ENCODE measurements around the gene TTLL5.
"Not testable (repeated sequence)": the region's sequence is repeated elsewhere in the genome, so short reads cannot be mapped to it uniquely, and the experiment has no call there.

The TTLL5 gene

DNA sequence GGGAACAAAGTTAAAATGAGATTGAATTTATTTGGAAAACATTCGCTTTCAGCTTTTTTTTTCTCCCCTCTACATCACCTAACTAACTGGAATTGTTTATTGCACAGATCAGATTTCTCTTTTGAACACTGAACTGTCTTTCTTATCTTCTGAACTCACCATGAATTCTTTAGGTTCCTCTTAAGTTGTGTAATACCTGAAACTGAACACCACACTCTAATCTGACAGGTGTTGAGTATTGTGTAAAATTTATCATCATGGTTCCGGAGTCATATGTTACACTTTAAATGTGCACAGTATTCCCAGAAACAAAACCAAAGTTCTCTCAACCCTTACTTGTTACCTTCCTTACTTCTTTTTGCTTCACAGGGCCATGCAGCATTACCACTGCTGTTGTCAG is 254.0 kb downstream of the TTLL5 start:
- DNase-seq (ENCODE audit: low read depth), result no peak

DNA sequence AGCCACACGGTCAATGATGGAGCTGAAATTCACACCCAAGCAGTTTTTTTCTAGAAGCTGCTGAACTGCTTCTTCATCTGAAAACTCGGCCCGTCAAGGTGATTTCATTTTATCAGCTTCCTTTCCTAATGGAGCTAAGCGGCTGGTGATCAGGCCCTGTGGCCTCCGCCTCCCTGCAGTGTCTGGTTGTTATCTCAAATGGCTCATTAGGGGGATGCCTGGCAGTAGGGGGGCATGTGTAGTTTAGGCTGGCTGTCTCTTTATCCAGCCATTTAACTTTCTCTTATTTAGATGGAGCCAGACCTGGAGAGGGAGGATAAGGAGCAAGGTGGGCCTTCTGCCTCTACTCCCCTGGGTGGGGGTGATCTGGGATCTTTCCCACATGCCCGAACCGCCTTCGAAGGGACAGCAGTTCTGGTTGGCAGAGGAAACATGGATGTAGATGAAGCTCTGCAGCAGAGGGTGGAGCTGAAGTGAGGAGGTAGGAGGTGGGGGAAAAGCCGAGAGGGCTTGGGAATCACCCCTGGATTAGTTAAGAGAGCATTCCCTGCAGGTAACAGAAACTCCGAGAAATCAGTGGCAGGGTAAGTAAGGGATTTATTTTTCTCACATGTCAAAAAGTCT is 256.4 kb downstream of the TTLL5 start:
- no peak for DNase-seq (ENCODE audit: low read depth)

DNA sequence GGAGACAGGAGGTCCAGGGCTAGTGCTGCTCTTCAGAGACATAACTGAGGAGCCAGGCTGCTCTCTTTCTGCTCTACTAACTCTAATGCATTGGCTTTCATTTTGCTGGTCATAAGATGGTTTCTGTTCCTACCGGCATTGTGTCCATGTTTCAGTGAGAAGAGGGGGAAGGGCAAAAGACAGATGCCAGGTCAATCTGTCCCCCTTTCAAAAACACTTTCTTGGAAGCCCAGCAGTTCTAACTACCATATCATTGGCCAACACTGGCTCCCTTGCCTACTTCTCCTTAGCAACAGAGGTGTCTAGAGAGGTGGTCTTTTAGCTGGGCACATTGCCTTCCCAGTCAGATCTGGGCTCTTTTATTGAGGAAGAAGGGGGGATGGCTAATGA is 256.9 kb downstream of the TTLL5 start:
- DNase-seq (ENCODE audit: low read depth), result no peak

DNA sequence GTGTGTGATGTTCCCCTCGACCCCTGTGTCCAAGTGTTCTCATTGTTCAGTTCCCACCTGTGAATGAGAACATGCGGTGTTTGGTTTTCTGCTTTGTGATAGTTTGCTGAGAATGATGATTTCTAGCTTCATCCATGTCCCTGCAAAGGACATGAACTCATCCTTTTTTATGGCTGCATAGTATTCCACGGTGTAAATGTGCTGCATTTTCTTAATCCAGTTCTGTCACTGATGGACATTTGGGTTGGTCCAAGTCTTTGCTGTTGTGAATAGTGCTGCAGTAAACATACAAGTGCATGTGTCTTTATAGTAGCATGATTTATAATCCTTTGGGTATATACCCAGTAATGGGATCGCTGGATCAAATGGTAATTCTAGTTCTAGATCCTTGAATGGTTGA is 259.4 kb downstream of the TTLL5 start:
- DNase-seq (ENCODE audit: low read depth), result not testable (repeated sequence)

DNA sequence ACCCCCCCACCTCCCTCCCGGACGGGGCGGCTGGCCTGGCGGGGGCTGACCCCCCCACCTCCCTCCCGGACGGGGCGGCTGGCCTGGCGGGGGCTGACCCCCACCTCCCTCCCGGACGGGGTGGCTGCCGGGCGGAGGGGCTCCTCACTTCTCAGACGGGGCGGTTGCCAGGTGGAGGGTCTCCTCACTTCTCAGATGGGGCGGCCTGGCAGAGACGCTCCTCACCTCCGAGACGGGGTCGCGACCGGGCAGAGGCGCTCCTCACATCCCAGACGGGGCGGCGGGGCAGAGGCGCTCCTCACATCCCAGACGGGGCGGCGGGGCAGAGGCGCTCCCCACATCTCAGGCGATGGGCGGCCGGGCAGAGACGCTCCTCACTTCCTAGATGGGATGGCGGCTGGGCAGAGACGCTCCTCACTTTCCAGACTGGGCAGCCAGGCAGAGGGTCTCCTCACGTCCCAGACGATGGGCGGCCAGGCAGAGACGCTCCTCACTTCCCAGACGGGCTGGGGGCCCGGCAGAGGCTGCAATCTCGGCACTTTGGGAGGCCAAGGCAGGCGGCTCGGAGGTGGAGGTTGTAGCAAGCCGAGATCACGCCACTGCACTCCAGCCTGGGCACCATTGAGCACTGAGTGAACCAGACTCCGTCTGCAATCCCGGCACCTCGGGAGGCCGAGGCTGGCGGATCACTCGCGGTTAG is 264.2 kb downstream of the TTLL5 start:
- DNase-seq (ENCODE audit: low read depth), result not testable (repeated sequence)

DNA sequence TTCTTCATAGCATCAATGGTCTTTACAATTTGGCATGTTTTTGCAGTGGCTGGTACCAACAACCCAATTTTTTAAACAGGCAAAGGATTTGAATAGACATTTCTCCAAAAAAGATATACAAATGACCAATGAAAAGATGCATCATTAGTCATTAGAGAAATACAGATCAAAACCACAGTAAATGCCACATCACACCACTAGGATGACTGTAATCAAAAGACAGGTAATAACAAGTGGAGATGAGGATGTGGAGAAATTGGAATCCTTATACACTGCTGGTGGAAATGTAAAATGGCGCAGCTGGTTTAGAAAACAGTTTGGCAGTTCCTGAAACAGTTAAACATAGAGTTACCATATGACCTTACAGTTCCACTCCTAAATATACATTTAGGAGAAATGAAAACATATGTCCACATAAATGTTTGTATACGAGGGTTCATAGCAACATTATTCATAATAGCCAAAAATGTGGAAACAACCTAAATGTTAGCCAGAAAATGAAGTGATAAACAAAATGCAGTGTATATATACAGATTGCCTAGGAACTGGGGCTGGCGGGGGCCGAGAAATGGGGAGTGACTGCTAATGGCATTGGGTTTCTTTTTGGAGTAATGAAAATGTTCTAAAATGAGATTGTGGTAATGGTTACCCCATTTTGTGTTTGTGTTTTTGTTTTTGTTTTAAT is 265.5 kb downstream of the TTLL5 start:
- DNase-seq (ENCODE audit: low read depth), result no peak

DNA sequence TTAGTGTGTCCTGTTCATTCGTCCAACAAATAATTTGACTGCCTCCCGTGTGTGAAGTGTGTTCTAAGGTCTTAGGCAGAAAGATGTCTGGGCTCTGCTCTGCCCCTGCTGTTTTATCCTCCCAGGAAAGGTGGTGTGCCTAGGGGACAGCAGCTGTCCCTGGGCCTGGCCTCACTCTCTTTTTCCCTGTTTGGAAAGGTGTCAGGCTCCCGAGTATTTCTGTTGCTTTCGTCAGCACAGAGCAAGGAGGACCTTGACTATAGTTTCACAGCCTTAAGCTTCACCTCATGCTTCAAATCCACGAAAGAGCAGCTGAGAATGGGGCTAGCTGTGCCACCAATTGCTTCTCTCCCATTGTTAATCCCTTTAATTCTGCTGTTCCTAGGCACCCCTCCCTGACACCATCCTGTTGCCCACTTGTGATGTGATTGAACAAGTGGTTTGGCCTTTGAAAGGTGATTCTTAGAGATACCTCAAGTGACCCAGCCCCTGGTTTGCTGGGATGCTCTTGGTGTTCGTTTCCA is 266.6 kb downstream of the TTLL5 start:
- DNase-seq (ENCODE audit: low read depth), result no peak

DNA sequence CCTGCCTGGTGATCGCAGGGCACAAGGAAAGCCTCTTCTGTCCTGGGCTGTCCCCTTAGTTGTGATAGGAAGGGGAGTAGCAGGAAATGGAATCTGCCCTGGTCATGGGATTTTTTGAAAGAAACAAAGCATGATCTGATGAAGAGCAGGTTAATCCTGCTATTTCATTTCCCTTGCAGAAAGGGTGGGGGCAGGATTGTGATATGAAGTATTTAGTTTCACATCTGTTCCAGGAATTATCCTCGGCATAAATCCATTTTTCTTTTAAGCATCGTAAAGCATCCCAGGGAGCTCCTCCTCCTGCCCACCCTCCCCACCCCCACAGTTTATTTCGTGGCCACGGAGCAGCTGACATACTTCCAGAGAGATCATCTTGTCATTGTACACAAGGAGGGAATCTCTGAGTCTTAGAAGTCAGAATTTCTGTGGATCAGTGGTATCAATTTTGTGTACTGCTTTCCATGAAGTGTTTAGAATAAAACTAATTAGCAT is 267.7 kb downstream of the TTLL5 start:
- no peak for DNase-seq (ENCODE audit: low read depth)

DNA sequence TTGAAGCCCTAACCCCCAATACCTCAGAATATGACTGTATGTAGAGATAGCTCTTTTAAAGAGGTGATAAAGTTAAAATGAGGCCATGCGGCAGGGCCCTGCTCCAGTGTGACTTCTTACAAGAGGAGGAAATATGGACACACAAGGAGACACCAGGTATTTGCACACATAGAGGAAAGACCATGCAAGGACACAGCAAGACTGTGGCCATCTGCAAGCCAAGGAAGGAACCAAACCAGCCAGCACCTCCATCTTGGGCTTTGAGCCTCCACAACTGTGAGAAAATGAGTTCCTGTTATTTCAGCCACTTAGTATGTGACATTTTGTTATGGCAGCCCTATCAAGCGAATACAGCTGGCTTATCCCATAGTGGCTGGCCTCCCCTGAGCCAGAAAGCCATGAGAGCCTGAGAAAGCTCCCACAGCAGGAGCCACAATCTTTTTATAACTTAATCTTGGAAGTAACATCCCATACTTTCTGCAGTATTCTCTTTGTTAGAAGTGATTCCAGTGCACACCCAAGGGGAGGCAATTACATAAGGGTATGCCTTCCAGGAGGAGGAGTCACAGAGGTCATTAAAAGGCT is 272.8 kb downstream of the TTLL5 start:
- no peak for DNase-seq (ENCODE audit: low read depth)

DNA sequence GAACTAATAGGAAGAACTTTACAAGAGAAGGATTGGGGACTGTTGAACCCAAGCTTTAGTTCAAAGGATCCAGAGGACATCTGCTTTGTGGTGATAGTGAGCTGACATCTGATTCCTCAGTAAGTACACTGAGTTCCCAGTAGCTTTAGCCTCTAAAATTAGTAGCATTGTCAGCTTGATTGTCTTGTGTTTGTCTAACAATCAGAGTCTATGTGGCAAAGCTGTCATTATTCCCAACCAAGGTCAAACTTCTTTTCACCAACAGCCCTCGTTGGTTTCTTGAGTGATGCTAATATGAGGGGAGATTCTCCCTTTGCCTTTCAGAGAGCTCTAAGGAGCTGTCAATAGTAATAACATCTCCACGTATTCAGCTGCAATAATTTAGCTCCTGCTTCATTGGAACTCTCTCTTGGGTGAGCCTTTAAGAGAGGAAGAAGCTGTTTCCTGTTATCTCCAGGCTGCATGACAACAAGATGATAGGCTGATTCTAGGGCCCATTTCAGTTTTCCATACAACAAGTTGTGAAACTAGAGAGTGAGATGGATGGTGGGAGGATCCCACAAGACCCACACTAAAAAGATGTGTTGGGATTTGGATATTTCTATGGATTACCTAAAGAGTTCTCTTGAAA is 274.1 kb downstream of the TTLL5 start:
- DNase-seq (ENCODE audit: low read depth), result no peak

DNA sequence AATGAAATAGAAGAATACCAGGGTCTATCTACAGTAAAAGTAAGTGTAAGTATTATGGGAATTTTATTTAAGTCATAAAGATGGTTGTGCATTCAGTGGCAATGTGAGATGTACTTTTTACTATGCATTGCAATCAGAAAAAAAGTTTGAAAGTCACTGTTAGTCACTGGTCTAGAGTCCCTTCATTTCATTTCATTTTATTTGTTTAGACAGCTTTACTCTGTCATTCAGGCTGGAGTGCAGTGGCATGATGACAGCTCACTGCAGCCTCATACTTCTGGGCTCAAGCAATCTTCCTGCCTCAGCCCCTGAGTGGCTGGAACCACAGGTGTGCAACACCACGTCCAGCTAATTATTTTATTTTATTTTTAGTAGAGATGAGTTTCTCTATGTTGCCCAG is 278.2 kb downstream of the TTLL5 start:
- no peak for DNase-seq (ENCODE audit: low read depth)

DNA sequence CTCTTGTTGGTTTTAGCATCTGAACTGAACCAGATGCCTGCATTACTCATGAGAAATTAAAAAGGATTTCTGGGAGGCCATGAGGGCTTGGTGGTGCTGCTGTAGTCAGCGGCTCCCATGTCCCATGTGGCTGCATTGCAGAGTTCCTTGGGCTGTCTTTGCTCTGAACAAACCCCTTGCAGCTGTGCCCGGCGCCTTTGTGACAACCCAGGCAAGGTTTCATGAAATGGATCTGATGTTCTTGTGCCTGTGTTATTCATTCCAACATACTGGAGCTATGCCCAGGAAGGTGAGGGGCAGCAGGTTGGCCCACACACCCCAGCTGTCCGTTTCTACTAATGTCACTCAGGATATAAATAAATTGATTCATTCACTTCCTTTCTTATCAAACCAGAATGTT is 280.0 kb downstream of the TTLL5 start:
- DNase-seq (ENCODE audit: low read depth), result no peak

DNA sequence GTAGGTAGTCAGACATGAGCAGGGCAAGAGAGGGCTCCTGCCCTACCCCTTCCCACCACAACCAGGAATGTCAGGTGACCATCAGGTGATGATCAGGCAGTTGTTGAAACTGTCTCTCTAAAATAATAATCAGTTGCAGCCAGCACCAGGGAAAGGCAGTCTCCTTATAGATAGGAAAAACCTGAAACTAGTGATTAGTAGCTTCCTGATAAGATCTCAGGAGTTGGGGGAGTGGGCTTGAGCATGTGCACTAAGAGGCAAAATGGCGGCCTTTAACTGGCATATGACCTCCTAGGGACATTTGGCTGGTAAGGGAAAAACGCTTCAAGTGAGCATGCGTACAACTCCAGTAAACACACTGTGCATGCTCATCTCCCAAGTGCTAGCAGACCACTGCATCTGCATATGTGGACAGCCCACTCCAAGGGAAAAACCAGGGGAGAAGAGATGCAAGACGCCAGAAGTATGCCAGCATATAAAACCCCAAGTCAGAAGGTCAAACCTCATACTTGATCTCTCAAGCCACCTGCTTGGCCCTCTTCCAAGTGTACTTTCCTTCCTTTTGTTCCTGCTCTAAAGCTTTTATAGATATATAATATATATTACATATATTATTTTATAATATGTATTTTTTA is 283.7 kb downstream of the TTLL5 start:
- DNase-seq (ENCODE audit: low read depth), result no peak

DNA sequence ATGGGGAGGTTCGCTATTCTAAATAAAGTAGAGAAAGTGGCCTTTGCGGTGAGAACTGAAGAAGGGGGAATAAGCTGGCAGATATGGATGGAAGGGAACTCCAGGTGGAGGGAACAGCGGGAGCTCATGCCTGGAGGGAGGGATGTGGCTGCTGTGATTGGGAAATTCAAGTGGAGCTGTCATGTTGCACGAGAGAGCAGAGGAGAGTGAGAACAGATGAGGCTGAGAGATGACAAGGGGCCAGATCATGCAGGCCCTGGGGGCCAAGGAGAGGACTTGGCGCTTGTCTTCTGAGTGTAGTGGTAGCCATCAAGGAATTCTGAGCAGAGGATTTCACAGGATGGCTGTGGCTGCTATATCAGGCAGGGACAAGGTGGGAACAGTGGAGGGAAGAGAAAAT is 285.7 kb downstream of the TTLL5 start:
- DNase-seq (ENCODE audit: low read depth), result no peak

DNA sequence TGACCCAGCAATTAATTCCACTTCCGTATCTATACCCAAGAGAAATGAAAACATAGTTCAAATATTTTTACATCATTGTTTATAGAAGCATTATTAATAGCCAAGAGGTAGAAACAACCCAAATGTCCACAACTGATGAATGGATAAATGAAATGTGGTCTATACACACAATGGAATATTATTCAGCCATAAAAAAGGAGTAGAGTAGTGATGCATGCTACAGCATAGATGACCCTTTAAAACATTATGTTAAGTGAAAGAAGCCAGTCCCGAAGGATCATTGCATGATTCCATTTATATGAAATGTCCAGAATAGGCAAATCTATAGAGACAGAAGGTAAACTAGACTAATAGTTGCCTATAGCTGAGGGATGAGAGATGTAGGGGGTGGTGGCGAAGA is 291.4 kb downstream of the TTLL5 start:
- no peak for DNase-seq (ENCODE audit: low read depth)

DNA sequence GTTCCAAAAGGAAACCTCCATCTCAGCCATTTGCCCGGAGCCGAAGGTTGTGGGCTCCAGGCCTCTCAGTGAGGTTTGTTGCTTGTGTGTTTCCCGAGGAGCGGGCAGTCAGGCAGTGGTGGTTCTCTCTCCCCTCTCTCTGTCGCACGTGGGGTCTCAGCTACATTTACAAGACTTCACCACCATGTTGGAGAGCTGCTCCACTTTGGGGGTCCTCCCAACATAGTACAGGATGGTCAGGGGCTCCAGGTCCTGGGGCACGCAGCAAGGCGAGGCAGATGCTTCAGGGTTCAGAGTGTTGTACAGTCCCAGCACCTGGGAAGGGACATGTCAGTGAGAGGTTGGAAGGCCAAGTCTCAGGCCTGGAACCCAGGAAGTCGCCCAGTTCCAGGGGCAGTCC is 298.0 kb downstream of the TTLL5 start:
- DNase-seq (ENCODE audit: low read depth), result no peak

DNA sequence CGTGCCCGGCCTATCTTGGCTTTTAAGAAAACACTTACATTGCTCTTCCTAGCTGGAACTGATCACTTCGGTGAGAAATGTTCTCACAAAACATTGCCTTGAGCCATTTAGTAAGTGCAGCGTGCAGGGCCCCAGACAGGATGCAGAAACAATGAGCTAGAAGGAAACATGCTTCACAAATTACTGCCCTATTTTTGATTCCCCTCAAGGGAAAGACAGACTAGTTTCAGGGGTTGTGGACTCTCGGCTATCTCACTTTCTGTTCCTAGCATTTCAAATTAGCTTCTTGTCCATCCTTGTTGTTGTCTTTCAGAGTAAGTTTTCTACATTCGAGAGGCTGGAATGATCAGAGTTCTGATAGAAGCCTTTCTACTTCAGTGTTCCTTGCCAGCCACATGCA is 299.2 kb downstream of the TTLL5 start:
- DNase-seq (ENCODE audit: low read depth), result no peak

DNA sequence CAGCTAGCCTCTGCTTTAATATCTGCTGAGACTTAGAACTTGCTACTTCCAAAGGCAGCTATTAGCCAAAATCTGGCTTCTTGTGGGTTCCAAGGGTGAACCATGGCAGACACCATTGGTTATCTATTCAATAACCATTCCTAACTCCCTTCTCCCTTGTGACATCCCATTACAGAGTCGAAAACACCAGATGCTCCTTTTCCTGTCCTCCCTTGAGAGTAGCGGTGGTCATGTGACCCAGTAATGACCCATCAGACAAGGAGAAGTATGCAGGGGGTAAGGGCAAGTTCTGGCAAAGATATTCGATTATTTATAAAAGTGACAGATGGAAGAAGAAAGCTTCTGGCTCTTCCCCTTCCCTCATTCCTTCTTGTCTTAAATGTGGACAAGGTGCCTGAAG is 300.6 kb downstream of the TTLL5 start:
- DNase-seq (ENCODE audit: low read depth), result no peak

DNA sequence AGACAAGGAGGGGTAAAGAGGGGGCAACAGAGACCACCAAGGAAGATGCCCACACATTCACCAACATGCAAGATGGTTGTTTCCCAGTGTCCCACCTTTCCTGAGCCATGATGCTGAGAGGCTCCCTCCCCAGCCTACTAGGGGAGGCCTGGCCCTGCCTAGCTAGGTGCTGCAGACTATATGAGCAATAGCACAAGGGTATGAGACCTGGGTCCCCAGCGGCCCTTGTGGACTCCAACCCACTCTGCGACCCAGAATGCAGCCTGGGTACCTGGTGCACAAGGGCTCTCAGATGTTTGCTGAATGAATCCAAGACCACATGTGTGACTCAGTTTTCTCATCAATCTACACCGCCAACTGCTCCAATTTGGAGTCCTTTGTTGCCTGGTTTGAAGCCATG is 306.8 kb downstream of the TTLL5 start:
- no peak for DNase-seq (ENCODE audit: low read depth)

DNA sequence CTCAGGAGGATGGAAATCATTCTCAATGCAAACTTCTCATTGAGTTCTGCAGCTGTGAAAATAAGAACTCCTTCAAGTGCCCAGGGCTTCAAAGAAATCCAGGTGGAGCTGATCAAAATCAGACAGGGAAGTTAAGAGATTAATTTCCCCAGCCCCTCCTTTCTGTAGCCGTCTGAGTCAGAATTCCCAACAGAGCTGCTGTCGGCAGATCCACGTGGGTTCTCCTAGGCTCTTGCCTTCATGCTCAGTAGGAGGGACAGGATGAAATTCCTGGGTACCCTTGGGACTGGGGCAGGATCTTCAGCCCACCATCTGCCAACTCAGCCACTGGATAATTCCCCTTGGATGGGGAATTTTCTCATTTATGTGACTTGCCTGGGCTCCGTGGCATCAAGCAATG is 307.4 kb downstream of the TTLL5 start:
- no peak for DNase-seq (ENCODE audit: low read depth)

DNA sequence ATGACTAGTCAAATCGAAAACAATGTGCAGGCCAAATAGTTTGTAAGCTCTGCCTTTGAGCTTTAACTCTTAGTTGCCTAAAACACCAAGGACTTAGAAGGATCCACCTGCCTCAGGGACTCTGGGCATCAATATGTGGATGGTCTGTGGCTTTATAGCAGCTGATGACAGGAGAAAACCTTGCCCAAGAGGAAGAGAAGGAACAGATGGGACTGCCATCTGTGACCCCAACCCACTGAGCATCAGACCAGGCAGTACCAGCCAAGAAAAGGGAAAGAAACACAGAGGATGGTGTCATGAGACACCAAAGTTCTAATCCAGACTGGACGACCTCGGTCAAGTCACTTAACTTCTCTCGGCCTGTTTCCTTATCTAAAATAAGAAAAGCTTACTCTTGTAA is 308.1 kb downstream of the TTLL5 start:
- no peak for DNase-seq (ENCODE audit: low read depth)

DNA sequence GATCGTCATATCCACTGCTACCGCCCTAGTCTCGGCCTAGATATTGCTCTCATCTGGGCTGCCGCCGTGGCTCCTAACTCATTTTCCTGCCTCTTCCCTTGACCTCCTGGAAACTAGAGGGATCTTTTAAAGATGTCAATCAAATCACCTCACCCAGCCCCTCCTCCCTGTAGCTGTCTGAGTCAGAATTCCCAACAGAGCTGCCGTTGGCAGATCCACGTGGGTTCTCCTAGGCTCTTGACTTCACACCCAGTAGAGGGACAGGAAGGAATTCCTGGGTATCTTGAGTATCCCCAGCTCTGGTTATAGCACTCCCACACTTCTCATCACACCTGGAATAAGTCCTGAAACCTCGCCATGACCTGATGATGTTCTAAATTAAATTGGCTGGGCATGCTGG is 308.8 kb downstream of the TTLL5 start:
- no peak for DNase-seq (ENCODE audit: low read depth)
